ENCODE data around the gene NRXN3.
"Not testable (repeated sequence)": the region's sequence is repeated elsewhere in the genome, so short reads cannot be mapped to it uniquely, and the experiment has no call there.

NRXN3 gene

DNA sequence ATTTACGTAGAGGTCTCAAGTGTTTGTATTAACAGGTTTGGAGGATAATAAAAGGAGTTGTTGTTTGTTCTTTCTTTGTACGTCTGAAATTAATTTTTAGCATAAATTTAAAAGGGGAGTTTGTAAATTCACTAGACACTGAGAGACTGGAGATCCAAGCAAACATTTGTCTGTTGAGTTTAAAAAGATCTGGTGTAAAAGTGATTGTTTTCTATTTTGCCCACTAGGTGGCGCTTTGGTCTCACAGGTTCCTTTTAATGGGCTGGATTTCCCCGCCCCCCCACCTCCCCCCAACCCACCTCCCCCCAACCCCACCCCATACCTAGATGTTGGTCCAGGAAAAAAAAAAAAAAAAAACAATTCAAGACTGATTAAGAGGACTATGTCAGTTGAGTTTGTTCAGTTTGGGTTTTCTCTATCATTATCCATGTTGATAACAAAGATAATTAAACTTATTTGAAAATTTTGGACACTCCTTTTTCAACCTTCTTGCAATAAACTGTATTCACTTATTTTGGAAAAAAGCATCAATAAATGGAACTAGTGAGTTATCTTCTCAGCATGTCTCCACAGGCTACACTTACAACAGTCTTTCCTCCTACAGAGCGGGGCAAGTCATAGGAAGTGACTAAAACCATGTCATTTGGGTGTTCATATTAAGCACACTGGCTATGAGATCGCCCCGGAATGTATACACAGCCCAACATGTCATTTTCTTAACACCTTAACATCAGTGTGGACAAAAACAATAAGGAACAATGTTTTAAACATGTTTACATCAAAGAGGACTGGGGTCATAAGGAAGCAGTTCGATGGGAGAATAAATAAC is 841.1 kb downstream of the NRXN3 start:
- peak; percentile 38 for TF ChIP-seq CTCF (IDR thresholded peaks at IDR 0.05; ENCODE audit: insufficient read depth, low read length, missing control alignments)
- ChIA-PET CTCF (interaction anchor here (0.9 to 1.7 kb wide), 6 partner anchors 25 to 1045 kb away, joined by 3 to 8 read pairs (median 4); no protein-coding TSS in a partner anchor), POLR2A (no interaction called here)
- H3K4me3 ChIP-seq (ENCODE audit: low read depth, low read length), result no peak overlapping the region
- no peak for DNase-seq (ENCODE audit: low read depth, low spot score)

DNA sequence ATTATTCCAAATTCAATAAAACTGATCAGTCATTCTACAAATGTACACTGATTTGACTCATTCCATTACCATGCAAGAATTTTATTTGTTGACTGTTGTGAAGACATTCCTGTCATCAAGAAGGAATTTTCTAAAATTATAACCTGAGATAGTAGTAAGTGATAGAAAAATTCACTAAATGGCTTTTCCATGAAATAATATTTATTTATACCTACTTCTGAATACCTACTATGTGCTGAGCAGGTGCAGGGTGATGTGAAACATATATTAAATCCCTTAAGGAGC is 841.7 kb downstream of the NRXN3 start:
- no peak overlapping the region for H3K4me3 ChIP-seq (ENCODE audit: low read depth, low read length)
- POLR2A ChIA-PET, result no interaction called here
- no peak for DNase-seq (ENCODE audit: low read depth, low spot score)
- CTCF ChIA-PET, result no interaction called here
- TF ChIP-seq CTCF (IDR thresholded peaks at IDR 0.05; ENCODE audit: insufficient read depth, low read length, missing control alignments), result no peak

DNA sequence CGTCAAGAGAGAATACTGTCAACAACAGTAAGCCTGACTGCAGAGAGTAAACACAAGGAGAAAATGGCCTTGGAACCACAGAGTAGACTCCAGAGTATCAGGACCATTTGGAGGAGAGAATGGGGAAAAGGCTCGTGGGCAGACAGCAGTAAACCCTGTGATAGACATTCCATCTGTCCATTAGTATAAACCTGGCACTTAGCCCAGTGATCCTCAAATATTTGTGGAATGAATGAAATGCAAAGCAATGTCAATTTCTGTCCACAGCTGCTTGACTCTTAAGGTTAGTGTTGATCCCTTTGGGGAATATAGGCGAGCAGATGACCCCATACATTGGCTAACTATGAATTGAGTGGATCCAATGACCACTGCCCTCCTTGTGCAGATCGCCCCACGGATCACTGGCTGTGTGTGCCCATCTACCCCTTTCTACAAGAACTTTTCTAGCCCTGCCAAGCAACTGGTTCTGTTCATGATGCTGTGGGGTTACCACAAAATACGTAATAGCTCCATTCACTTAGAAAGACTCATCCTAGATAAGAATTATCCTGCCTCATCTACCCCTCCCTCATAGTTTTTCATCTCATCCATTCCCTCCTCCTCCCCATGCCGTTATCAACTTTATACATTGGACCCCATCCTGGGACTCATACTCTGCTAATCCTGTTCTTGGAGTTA is 846.8 kb downstream of the NRXN3 start:
- H3K4me3 ChIP-seq (ENCODE audit: low read depth, low read length), result no peak overlapping the region
- ChIA-PET POLR2A (no interaction called here), CTCF (no interaction called here)
- peak; percentile 62 for DNase-seq (ENCODE audit: low read depth, low spot score)
- no peak for TF ChIP-seq CTCF (IDR thresholded peaks at IDR 0.05; ENCODE audit: insufficient read depth, low read length, missing control alignments)

- DNase-seq (ENCODE audit: low read depth, low spot score), result no peak
- no peak overlapping the region for H3K4me3 ChIP-seq (ENCODE audit: low read depth, low read length)
- ChIA-PET POLR2A (no interaction called here), CTCF (no interaction called here)
- no peak for TF ChIP-seq CTCF (IDR thresholded peaks at IDR 0.05; ENCODE audit: insufficient read depth, low read length, missing control alignments)
These were observed 847.4 kb downstream of the NRXN3 start for GRCh38 chr14:79017561-79017960.

- no peak for DNase-seq (ENCODE audit: low read depth, low spot score)
- POLR2A ChIA-PET, result no interaction called here
- CTCF ChIA-PET, result no interaction called here
- no peak overlapping the region for H3K4me3 ChIP-seq (ENCODE audit: low read depth, low read length)
- no peak for TF ChIP-seq CTCF (IDR thresholded peaks at IDR 0.05; ENCODE audit: insufficient read depth, low read length, missing control alignments)
These were observed 848.7 kb downstream of the NRXN3 start for GRCh38 chr14:79018836-79019235.

- H3K4me3 ChIP-seq (ENCODE audit: low read depth, low read length); DNase-seq (ENCODE audit: low read depth, low spot score); POLR2A ChIA-PET; CTCF ChIA-PET: not testable (repeated sequence)
These were observed 849.7 kb downstream of the NRXN3 start for GRCh38 chr14:79019898-79020297.

- no peak for DNase-seq (ENCODE audit: low read depth, low spot score)
- ChIA-PET POLR2A (no interaction called here), CTCF (no interaction called here)
- no peak overlapping the region for H3K4me3 ChIP-seq (ENCODE audit: low read depth, low read length)
- TF ChIP-seq CTCF (IDR thresholded peaks at IDR 0.05; ENCODE audit: insufficient read depth, low read length, missing control alignments), result no peak
These were observed 851.6 kb downstream of the NRXN3 start for GRCh38 chr14:79021766-79022165.
